Effector memory CD4-positive, alpha-beta T cell (primary cell): ENCODE results near the gene ELMO3.
A peak's percentile ranks its signal among the peaks of the same experiment; 100 is the strongest.

ENCODE experiments used
- DNase-seq, 3 donors: peaks; one replicate each; pipeline ENCODE4 v3.0.0-alpha.2; 2020
- H3K27ac ChIP-seq: 2 replicates; pipeline ENCODE4 v1.7.0; 2013; ENCODE audit warnings: mild to moderate bottlenecking, low read length, moderate library complexity; ENCODE audit not compliant: insufficient read depth, poor library complexity, severe bottlenecking
- H3K27me3 ChIP-seq: replicated peaks from 2 replicates; pipeline ENCODE4 v1.7.0; 2013; ENCODE audit warnings: mild to moderate bottlenecking, low read length; ENCODE audit not compliant: insufficient read depth, control insufficient read depth, poor library complexity, severe bottlenecking
- H3K36me3 ChIP-seq: 2 replicates; pipeline ENCODE4 v1.7.0; 2013; ENCODE audit warnings: mild to moderate bottlenecking, low read length, moderate library complexity; ENCODE audit not compliant: control insufficient read depth, insufficient read depth
- H3K4me1 ChIP-seq: 2 replicates; pipeline ENCODE4 v1.7.0; 2013; ENCODE audit warnings: low read length, mild to moderate bottlenecking; ENCODE audit not compliant: control insufficient read depth, insufficient read depth, poor library complexity, severe bottlenecking
- H3K4me3 ChIP-seq: 2 replicates; pipeline ENCODE4 v1.7.0; 2013; ENCODE audit warnings: low read length, low read depth, mild to moderate bottlenecking; ENCODE audit not compliant: insufficient read depth, poor library complexity, severe bottlenecking
- H3K9me3 ChIP-seq: 2 replicates; pipeline ENCODE4 v1.7.0; 2013; ENCODE audit warnings: mild to moderate bottlenecking, low read length, moderate library complexity; ENCODE audit not compliant: control insufficient read depth
- total RNA-seq, 3 donors: gene quantifications; one replicate each; lab custom pipeline; 2026; lab: John Stamatoyannopoulos, UW

ELMO3 gene
- total RNA-seq = 3.4 to 5.4 (median 5.0) reads per million in 3 donors

DNA sequence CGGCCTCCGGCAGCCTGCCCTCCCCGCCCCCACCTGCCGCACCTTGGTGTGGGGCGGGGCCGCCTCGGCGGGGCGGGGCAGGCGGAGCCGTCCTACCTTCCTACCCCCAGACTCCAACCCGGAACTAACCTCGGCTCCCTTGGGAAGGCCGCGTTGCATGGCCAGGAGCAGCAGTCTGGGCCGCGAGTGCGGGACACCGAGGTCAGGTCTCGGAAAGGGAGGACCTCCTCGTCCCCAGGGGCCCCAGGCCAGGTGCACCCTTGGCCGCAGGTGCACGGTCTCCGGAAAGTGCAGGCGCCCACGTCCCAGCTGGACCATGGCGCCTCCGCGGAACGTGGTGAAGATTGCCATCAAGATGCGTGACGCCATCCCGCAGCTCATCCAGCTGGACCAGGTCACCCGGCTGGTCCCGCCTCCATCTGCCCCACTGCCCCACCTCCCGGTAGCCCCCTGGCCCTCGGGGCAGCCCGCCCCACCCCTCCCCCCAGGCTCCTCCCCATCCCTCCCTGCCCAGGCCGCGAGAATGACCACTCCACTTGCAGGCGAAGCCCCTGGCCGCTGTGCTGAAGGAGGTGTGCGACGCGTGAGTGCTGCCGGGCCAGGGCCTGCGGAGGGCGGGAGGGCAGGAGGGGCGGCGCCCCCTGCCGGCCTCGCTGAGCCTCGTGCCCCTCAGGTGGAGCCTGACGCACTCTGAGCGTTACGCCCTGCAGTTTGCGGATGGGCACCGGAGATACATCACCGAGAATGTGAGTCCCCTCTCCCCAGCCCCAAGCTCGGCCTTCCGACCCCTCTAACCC, at the start of gene ELMO3:
Gene ELMO3 (plus strand): TSS at position 121 of the 797 bp plus-strand sequence. CDS start 196 bp downstream, at position 317.
- no peaks in the 10 kb centered on the region for H3K9me3 ChIP-seq
- H3K36me3 ChIP-seq = peaks cover 65% of the 10 kb centered on the region
- peak within 1 kb of the TSS; percentile 20 for H3K27ac ChIP-seq
- DNase-seq = no peak
- H3K4me3 ChIP-seq = no peak within 1 kb of the TSS
- H3K27me3 ChIP-seq = no peaks in the 10 kb centered on the region
- no peaks in the 10 kb centered on the region for H3K4me1 ChIP-seq

GRCh38 chr16:67149276-67150046, 49.5 kb upstream of the ELMO3 start:
- H3K27ac ChIP-seq = no peak overlapping the region

DNA sequence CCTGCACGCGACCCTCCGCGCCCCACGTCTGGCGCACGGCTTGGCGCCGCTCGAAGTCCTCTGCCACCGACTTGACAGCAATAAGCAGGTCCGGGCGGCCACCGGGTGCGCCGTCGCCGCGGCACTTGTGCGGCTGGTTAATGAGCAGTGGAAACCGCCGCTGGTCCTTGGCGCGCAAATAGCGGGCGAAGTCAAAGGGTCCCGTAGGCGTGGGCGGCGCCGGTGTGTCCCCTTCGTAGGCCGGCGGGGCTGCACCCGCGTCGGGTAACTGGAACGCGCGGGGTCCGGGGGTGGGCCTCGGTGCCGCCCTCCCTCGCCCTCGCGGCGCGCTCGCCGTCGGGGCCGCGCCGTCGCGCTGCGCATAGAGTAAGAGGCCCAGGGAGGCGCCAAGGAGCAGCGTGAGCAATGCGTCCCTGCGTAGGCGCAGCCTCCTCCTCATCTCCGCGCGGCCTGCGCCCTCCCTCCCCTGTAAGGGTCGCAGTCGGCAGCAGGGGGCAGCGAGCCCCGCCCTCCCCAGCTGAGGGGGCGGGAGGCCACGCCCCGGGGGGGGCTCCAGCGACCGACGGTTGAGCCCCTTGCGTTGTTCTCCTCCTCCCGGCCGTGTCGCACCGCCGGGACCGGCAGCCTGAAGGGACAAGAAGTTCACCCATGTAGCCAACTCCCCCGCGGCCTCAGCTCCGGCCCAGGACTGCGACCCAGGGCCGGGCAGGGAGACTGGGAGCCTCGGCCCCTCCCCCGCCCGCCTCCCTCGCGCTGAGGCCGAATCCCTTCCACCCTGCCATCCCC, 48.7 kb upstream of the ELMO3 start:
- H3K4me3 ChIP-seq = peak overlapping the region; percentile 78
- H3K27me3 ChIP-seq = no peaks in the 10 kb centered on the region
- H3K36me3 ChIP-seq = peaks cover 24% of the 10 kb centered on the region
- H3K27ac ChIP-seq = peak overlapping the region; percentile 53
- no peak for DNase-seq
- H3K9me3 ChIP-seq = no peaks in the 10 kb centered on the region
- peaks cover 15% of the 10 kb centered on the region for H3K4me1 ChIP-seq

More at GRCh38 chr16:67149276-67150046, 49.5 kb upstream of the ELMO3 start:
- Histone ChIP-seq H3K4me1 (peaks cover 12% of the 10 kb centered on the region), H3K4me3 (peak overlapping the region; percentile 78), H3K9me3 (no peaks in the 10 kb centered on the region), H3K36me3 (peaks cover 31% of the 10 kb centered on the region), H3K27me3 (no peaks in the 10 kb centered on the region)
- no peak for DNase-seq

DNA sequence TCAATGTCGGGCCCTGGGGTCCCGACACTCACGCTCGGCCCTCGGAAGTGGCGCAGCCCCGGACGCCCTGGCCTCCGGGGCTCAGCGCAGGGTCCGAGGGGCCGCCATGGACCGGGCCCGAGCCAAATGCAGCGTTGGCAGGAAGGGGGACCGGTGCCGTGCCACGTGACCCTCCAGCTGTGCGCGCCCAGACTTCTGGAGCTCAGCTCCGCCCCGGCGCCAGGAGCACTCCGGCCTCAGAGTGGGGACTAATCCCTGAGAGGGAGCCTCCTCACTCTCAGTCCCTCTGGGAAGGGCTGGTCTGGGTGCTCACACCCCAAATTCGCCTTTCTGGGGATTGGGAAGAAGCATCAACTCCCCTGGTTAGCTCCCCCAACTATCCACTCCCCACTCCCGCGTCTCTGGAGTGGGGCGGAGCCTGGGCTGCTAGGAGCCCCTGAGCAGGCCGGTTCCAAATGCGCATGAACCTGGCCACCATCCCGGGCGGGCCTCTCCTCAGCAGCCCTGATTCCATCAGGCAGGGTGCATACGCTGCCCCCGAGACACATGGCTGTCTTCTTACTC, 48.0 kb upstream of the ELMO3 start, which contains the start of gene B3GNT9:
Gene B3GNT9 (minus strand): TSS at position 166 of the 564 bp plus-strand sequence. CDS start 513 bp downstream, outside the sequence.
- peak within 1 kb of the TSS; percentile 53 for H3K27ac ChIP-seq
- H3K4me1 ChIP-seq = peaks cover 21% of the 10 kb centered on the region
- DNase-seq = no peak
- H3K27me3 ChIP-seq = no peaks in the 10 kb centered on the region
- peak within 1 kb of the TSS; percentile 78 for H3K4me3 ChIP-seq
- H3K36me3 ChIP-seq = peaks cover 17% of the 10 kb centered on the region
- no peaks in the 10 kb centered on the region for H3K9me3 ChIP-seq

- Histone ChIP-seq H3K27ac (no peak overlapping the region), H3K4me1 (peaks cover 28% of the 10 kb centered on the region), H3K27me3 (no peaks in the 10 kb centered on the region), H3K4me3 (no peak overlapping the region), H3K9me3 (no peaks in the 10 kb centered on the region), H3K36me3 (peaks cover 10% of the 10 kb centered on the region)
- no peak for DNase-seq
Observed at GRCh38 chr16:67151431-67152097, 47.4 kb upstream of the ELMO3 start.

- DNase-seq = no peak
- H3K9me3 ChIP-seq = no peaks in the 10 kb centered on the region
- no peaks in the 10 kb centered on the region for H3K27me3 ChIP-seq
- no peak overlapping the region for H3K27ac ChIP-seq
- no peaks in the 10 kb centered on the region for H3K36me3 ChIP-seq
- peak overlapping the region; percentile 31 for H3K4me3 ChIP-seq
- H3K4me1 ChIP-seq = peaks cover 53% of the 10 kb centered on the region
Observed at GRCh38 chr16:67154578-67155294, 44.2 kb upstream of the ELMO3 start.

- H3K27me3 ChIP-seq = no peaks in the 10 kb centered on the region
- DNase-seq = peak; percentile 60 to 70 (median 60)
- no peaks in the 10 kb centered on the region for H3K36me3 ChIP-seq
- peak overlapping the region; percentile 13 for H3K27ac ChIP-seq
- peaks cover 53% of the 10 kb centered on the region for H3K4me1 ChIP-seq
- H3K9me3 ChIP-seq = no peaks in the 10 kb centered on the region
- H3K4me3 ChIP-seq = peak overlapping the region; percentile 31
Observed at GRCh38 chr16:67155295-67156142, 43.4 kb upstream of the ELMO3 start.

- H3K36me3 ChIP-seq = no peaks in the 10 kb centered on the region
- H3K4me1 ChIP-seq = peaks cover 59% of the 10 kb centered on the region
- no peaks in the 10 kb centered on the region for H3K9me3 ChIP-seq
- no peak overlapping the region for H3K27ac ChIP-seq
- no peak for DNase-seq
- no peaks in the 10 kb centered on the region for H3K27me3 ChIP-seq
- no peak overlapping the region for H3K4me3 ChIP-seq
Observed at GRCh38 chr16:67156143-67156844, 42.6 kb upstream of the ELMO3 start.
